CD4-positive, alpha-beta T cell (primary cell): ENCODE results near the gene C6orf89. TPM values are rescaled to one million over a fixed set of nuclear protein-coding genes. Genes with fewer than 3 reads are reported as not detected.

Experiments used
- ATAC-seq: fragments of 200-7000 bp; cut with Tn5 transposase; one replicate; pipeline ENCODE4 v1.10.0; 2022; ENCODE audit warnings: mild to moderate bottlenecking; ENCODE audit not compliant: poor library complexity
- CTCF ChIA-PET: fragments of 350-600 bp; sonication (Branson Sonifier 250); formaldehyde crosslinking; loops from one replicate; lab custom pipeline; 2021; ENCODE audit warnings: antibody characterized with exemption, inconsistent platforms; lab: Charles Lee
- POLR2A ChIA-PET: fragments of 350-600 bp; sonication (Branson Sonifier 250); formaldehyde crosslinking; loops from one replicate; lab custom pipeline; 2021; ENCODE audit warnings: antibody characterized with exemption, inconsistent platforms; lab: Charles Lee
- DNase-seq, 14 experiments: peaks; one replicate each; pipeline ENCODE4 v3.0.0-alpha.2; 2013 to 2020; ENCODE audit warnings: mixed read lengths in 2 of 14
- H3K27ac ChIP-seq, 2 donors: one replicate each; pipeline versions ENCODE4 v1.5.1 to v1.7.0; 2013; ENCODE audit warnings: low read length in 2 of 2, low read depth in 1 of 2, mild to moderate bottlenecking in 1 of 2
- H3K27me3 ChIP-seq, 2 experiments: 1 replicate in 1 of 2; 2 replicates in 1 of 2; pipeline versions ENCODE4 v1.6.1 to v1.7.0; 2013; ENCODE audit warnings: low read length in 2 of 2, control low read depth in 1 of 2, mild to moderate bottlenecking in 1 of 2, moderate library complexity in 1 of 2; ENCODE audit not compliant: insufficient read depth in 2 of 2, control insufficient read depth in 1 of 2
- H3K36me3 ChIP-seq: one replicate; pipeline ENCODE4 v1.6.1; 2013; ENCODE audit warnings: low read length, control low read depth; ENCODE audit not compliant: insufficient read depth
- H3K4me1 ChIP-seq: one replicate; pipeline ENCODE4 v1.6.1; 2013; ENCODE audit warnings: low read length, control low read depth; ENCODE audit not compliant: insufficient read depth
- H3K4me3 ChIP-seq: one replicate; pipeline ENCODE4 v1.5.1; 2013; ENCODE audit warnings: mild to moderate bottlenecking, low read length, moderate library complexity
- H3K9me3 ChIP-seq, 2 experiments: 1 replicate in 1 of 2; 2 replicates in 1 of 2; pipeline versions ENCODE4 v1.6.1 to v1.7.0; 2013; ENCODE audit warnings: low read length in 2 of 2, mild to moderate bottlenecking in 2 of 2, control low read depth in 1 of 2, moderate library complexity in 1 of 2; ENCODE audit not compliant: control insufficient read depth in 1 of 2, insufficient read depth in 1 of 2
- H3K27ac Mint-ChIP-seq: one replicate; pipeline ENCODE4 v1.8.0; 2020; ENCODE audit warnings: mixed read lengths
- H3K27me3 Mint-ChIP-seq: one replicate; pipeline ENCODE4 v1.8.0; 2021; ENCODE audit warnings: mixed read lengths
- H3K36me3 Mint-ChIP-seq: one replicate; pipeline ENCODE4 v1.8.0; 2021; ENCODE audit warnings: low read depth, mixed read lengths
- H3K4me1 Mint-ChIP-seq: one replicate; pipeline ENCODE4 v1.8.0; 2021; ENCODE audit warnings: low read depth, mixed read lengths
- H3K4me3 Mint-ChIP-seq: one replicate; pipeline ENCODE4 v1.8.0; 2020; ENCODE audit warnings: mild to moderate bottlenecking, mixed read lengths
- H3K9me3 Mint-ChIP-seq: one replicate; pipeline ENCODE4 v1.8.0; 2020; ENCODE audit warnings: mixed read lengths
- intact Hi-C, 2 experiments: fragments of 100-400 bp; cut with DNase I in 1 of 2; cut with micrococcal nuclease in 1 of 2; formaldehyde crosslinking; loops; one replicate each; pipeline versions ENCODE4 v1.15.1 to v1.9.0; 2023 to 2025; cut with DNase I, micrococcal nuclease
- total RNA-seq, 174 experiments: library from RNA in 2 of 174; stranded (reverse) in 2 of 174; gene quantifications; one replicate each; pipeline ENCODE4 v1.2.3 and lab custom pipeline; 2021 to 2026
- TF ChIP-seq, protein P1 (sequence below): fragments of 200-600 bp; IDR thresholded peaks from one replicate; pipeline ENCODE4 v1.8.0; 2022; ENCODE audit warnings: antibody characterized with exemption, mild to moderate bottlenecking

Gene C6orf89
- total RNA-seq, 2 experiments from 2014 or later = 23.7 to 24.0 TPM

DNA sequence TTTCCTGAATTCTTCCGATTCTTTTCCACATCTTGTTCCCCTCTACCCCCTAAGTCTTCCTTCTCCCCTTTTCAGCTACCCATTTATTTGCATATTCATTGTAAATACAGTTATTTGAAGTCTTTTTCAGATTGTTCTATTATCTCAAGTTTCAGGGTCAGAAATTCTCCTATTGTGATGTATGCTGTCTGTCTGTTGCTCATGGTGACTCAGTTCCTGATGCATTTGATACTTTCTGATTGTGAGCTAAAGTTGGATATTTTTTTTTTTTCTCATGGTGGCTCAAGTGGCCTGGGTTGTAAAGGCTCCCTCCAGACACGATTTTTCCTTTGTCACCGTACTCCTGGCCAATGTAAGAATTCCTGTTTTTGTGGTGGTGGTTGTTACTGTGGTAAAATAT is 63.9 kb downstream of the C6orf89 start:
- Histone ChIP-seq H3K36me3 (no peaks in the 10 kb centered on the region), H3K27ac (no peak overlapping the region), H3K4me1 (peaks cover 37% of the 10 kb centered on the region), H3K9me3 (no peaks in the 10 kb centered on the region), H3K27me3 (no peaks in the 10 kb centered on the region), H3K4me3 (no peak overlapping the region)
- peak overlapping the region; percentile 14 for H3K27ac Mint-ChIP-seq
- ChIA-PET CTCF (no interaction called here), POLR2A (no interaction called here)
- H3K4me1 Mint-ChIP-seq = peaks cover 52% of the 10 kb centered on the region
- intact Hi-C loops = no loop called here
- no peaks in the 10 kb centered on the region for H3K27me3 Mint-ChIP-seq
- H3K9me3 Mint-ChIP-seq = no peaks in the 10 kb centered on the region
- no peak for DNase-seq
- H3K36me3 Mint-ChIP-seq = no peaks in the 10 kb centered on the region
- ATAC-seq = no peak
- H3K4me3 Mint-ChIP-seq = no peak overlapping the region
- TF ChIP-seq, protein P1, sequence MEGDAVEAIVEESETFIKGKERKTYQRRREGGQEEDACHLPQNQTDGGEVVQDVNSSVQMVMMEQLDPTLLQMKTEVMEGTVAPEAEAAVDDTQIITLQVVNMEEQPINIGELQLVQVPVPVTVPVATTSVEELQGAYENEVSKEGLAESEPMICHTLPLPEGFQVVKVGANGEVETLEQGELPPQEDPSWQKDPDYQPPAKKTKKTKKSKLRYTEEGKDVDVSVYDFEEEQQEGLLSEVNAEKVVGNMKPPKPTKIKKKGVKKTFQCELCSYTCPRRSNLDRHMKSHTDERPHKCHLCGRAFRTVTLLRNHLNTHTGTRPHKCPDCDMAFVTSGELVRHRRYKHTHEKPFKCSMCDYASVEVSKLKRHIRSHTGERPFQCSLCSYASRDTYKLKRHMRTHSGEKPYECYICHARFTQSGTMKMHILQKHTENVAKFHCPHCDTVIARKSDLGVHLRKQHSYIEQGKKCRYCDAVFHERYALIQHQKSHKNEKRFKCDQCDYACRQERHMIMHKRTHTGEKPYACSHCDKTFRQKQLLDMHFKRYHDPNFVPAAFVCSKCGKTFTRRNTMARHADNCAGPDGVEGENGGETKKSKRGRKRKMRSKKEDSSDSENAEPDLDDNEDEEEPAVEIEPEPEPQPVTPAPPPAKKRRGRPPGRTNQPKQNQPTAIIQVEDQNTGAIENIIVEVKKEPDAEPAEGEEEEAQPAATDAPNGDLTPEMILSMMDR = no peak

DNA sequence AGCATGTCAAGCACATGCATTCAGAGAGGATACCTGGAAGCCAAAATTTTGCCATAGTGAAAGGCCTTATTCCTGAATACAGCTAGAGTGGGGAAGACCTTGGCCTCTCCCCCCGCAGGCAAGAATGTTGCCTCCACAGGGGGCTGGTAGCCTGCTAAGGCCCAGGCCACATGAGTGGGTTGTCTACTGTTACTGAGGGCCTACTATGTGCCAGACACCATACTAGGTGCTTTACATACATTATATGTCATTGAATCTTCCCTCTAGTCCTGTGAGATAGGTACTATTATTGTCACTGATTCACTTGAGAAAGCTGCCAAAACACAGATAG is 68.1 kb downstream of the C6orf89 start:
- no peak for ATAC-seq
- Histone ChIP-seq H3K4me1 (peaks cover 43% of the 10 kb centered on the region), H3K9me3 (no peaks in the 10 kb centered on the region), H3K4me3 (peak overlapping the region; percentile 64), H3K27me3 (no peaks in the 10 kb centered on the region), H3K27ac (no peak overlapping the region), H3K36me3 (no peaks in the 10 kb centered on the region)
- Mint-ChIP-seq H3K4me3 (peak overlapping the region; percentile 85), H3K4me1 (peaks cover 59% of the 10 kb centered on the region), H3K9me3 (no peaks in the 10 kb centered on the region), H3K27ac (peak overlapping the region; percentile 83), H3K36me3 (no peaks in the 10 kb centered on the region), H3K27me3 (no peaks in the 10 kb centered on the region)
- DNase-seq = peak in 1 of 14 experiments; percentile 10
- intact Hi-C loops = no loop called here
- CTCF ChIA-PET = interaction anchor here (1.1 kb wide), 1 partner anchor 64 kb away, joined by 4 read pairs; no protein-coding TSS in a partner anchor
- POLR2A ChIA-PET = interaction anchor here (1.0 to 4.1 kb wide), 6 partner anchors 10 to 80 kb away, joined by 3 to 26 read pairs (median 13); partner anchors contain the start of genes MTCH1 and PPIL1
- TF ChIP-seq, protein P1 = no peak

DNA sequence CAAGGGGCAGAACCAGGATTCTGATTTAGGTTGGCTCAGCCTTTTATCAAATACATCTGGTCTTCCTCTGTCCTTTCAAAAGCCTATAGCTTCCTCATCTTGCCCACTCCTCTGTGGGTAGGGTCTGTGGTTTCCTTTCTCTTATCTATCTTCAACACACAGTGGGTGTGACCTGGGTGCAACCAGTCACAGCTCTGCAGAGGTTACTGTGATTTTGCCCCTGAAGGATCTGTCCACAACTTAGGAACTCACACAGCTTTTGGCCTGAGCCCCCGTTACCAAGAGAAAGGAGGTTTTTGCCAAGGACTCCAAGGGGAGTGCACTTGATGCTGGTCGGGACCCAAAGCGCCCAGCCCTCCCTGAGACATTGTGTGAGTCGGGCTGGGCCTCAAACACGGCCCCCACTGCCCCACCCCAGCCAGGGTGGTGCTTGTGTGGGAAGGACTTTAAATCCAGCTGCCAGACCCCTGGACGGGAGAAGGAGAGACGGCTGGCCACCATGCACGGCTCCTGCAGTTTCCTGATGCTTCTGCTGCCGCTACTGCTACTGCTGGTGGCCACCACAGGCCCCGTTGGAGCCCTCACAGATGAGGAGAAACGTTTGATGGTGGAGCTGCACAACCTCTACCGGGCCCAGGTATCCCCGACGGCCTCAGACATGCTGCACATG is 68.6 kb downstream of the C6orf89 start, which contains the start of gene PI16:
Gene PI16, plus strand, starts transcription at position 477 of the 670 bp plus-strand sequence. Its CDS starts 23 bp downstream, at position 500.
- Mint-ChIP-seq H3K27me3 (no peaks in the 10 kb centered on the region), H3K27ac (peak within 1 kb of the TSS; percentile 83), H3K36me3 (no peaks in the 10 kb centered on the region), H3K4me3 (peak within 1 kb of the TSS; percentile 85), H3K9me3 (no peaks in the 10 kb centered on the region), H3K4me1 (peaks cover 54% of the 10 kb centered on the region)
- H3K36me3 ChIP-seq = no peaks in the 10 kb centered on the region
- TF ChIP-seq, protein P1 = no peak
- peak; percentile 56 for ATAC-seq
- H3K27ac ChIP-seq = peak within 1 kb of the TSS in 1 of 2 donors; percentile 0
- H3K27me3 ChIP-seq = no peaks in the 10 kb centered on the region
- DNase-seq = peak in 4 of 14 experiments; percentile 19 to 55 (median 32)
- CTCF ChIA-PET = no interaction called here
- H3K4me1 ChIP-seq = peaks cover 43% of the 10 kb centered on the region
- POLR2A ChIA-PET = interaction anchor here (1.0 to 4.1 kb wide), 8 partner anchors 9 to 80 kb away, joined by 3 to 26 read pairs (median 9); partner anchors contain the start of genes C6orf89, MTCH1 and PPIL1
- intact Hi-C loops = no loop called here
- no peaks in the 10 kb centered on the region for H3K9me3 ChIP-seq
- H3K4me3 ChIP-seq = peak within 1 kb of the TSS; percentile 64
